Transverse colon (tissue), 4 donors: ENCODE data around the gene CIB1. TPM values are rescaled to one million over a fixed set of nuclear protein-coding genes. Genes with fewer than 3 reads are reported as not detected.

Experiments used
- DNase-seq: peaks from one replicate; pipeline ENCODE4 v3.0.0-alpha.2; 2019
- H3K27ac ChIP-seq, 4 donors: fragments of 200-600 bp; sonication (generic); 2 replicates each; pipeline ENCODE4 v1.5.1; 2016 to 2018; ENCODE audit warnings: inconsistent platforms in 4 of 4
- H3K27me3 ChIP-seq: fragments of 200-600 bp; sonication (generic); 2 replicates; pipeline ENCODE4 v1.5.1; 2017; ENCODE audit warnings: inconsistent platforms
- H3K36me3 ChIP-seq, 4 donors: fragments of 200-600 bp; sonication (generic); 2 replicates each; pipeline ENCODE4 v1.5.1; 2017 to 2019; ENCODE audit warnings: inconsistent platforms in 4 of 4
- H3K4me1 ChIP-seq, 4 donors: fragments of 200-600 bp; sonication (generic); 2 replicates each; pipeline ENCODE4 v1.5.1; 2017 to 2020; ENCODE audit warnings: inconsistent platforms in 4 of 4
- H3K4me3 ChIP-seq, 4 donors: fragments of 200-600 bp; sonication (generic); 1 replicate in 1 of 4; 2 replicates in 3 of 4; pipeline versions ENCODE4 v1.5.1 to v1.6.1; 2017 to 2019; ENCODE audit warnings: inconsistent platforms in 4 of 4
- H3K9me3 ChIP-seq, 2 donors: fragments of 200-600 bp; sonication (generic); 2 replicates each; pipeline ENCODE4 v1.5.1; 2017 to 2019; ENCODE audit warnings: inconsistent platforms in 2 of 2
- EP300 ChIP-seq: sonication (generic); formaldehyde crosslinking; IDR thresholded peaks from one replicate; pipeline ENCODE4 v1.6.1; 2017; ENCODE audit warnings: antibody characterized with exemption, low read depth
- POLR2A ChIP-seq: fragments of 450-650 bp; IDR thresholded peaks from one replicate; pipeline ENCODE4 v1.6.1; 2016; ENCODE audit warnings: antibody characterized with exemption, mild to moderate bottlenecking, moderate library complexity
- POLR2AphosphoS5 ChIP-seq, 3 donors: sonication (generic); formaldehyde crosslinking; IDR thresholded peaks; one replicate each; pipeline ENCODE4 v1.6.1; 2016; ENCODE audit warnings: antibody characterized with exemption in 3 of 3
- WGBS, 2 donors: methylation state at CpG; one replicate each; pipeline ENCODE4 v1.1.5; 2018; ENCODE audit warnings: low coverage in 1 of 2; 5-methylcytosine and 5-hydroxymethylcytosine counted together
- in situ Hi-C, 4 donors: fragments of 200-750 bp; cut with MboI; loops; one replicate each; pipeline versions ENCODE4 v1.15.0 to v1.15.1; 2017; ENCODE audit warnings: low sequenced_read_pairs in 3 of 4, low pct_ligation_motif_present in 1 of 4, low pct_unique_long_range_greater_than_20kb in 1 of 4
- intact Hi-C: fragments of 100-400 bp; cut with DNase I; formaldehyde crosslinking; loops from one replicate; pipeline ENCODE4 v1.15.1; 2023; ENCODE audit warnings: low total_unique reads
- total RNA-seq, 4 donors: library from RNA; depleted of rRNA; stranded (reverse); fragments of >200 nt; gene quantifications; one replicate each; pipeline ENCODE4 v1.1.0, GENCODE V29; 2016
- TF ChIP-seq, protein P1 (sequence below), 5 experiments: fragments of 200-600 bp in 3 of 5; fragments of 450-650 bp in 2 of 5; sonication (generic) in 3 of 5; IDR thresholded peaks; 1 replicate in 2 of 5; 2 replicates in 3 of 5; pipeline ENCODE4 v1.5.1; 2016 to 2017; ENCODE audit warnings: antibody characterized with exemption in 5 of 5, inconsistent platforms in 3 of 5, mild to moderate bottlenecking in 2 of 5, moderate library complexity in 1 of 5

Gene CIB1
- total RNA-seq, 4 donors from 2014 or later, result 38.4 to 156 (median 131) TPM

DNA sequence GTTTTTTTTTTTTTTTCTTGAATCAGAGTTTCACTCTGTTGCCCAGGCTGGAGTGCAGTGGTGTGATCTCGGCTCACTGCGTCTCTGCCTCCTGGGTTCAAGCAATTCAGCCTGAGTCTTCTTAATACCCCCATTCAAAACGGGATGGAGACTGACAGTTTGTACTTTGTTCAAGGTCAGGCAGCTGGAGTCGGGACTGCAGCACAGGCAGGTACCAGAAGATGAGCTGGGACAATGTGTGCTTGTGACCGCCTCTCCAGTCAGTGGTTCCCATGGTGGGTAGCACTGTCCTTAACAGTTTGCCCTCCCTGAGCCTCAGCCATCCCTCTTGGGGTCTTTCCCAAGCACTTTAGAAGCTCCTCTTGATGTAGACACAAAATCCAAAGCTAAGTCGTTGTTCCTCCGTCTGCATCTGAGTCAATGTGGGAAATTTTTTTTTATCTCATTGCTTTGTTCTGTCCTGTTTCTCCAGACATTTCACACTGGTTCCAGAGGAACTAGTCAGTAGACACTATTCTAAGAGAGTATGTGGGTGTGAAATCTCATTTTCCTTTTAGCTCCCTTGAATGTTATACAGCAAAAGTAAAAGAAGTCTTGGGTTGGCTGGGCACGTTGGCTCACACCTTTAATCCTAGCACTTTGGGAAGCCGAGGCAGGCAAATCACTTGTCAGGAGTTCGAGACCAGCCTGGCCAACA lies 10.3 kb upstream of the CIB1 start:
- H3K27me3 ChIP-seq, result no peaks in the 10 kb centered on the region
- peaks cover 0 to 7% (median 0%) of the 10 kb centered on the region in 4 donors for H3K36me3 ChIP-seq
- intact Hi-C loops (no loop called here), in situ Hi-C loops (no loop called here)
- H3K4me1 ChIP-seq, result peaks cover 0 to 5% (median 0%) of the 10 kb centered on the region in 4 donors
- no peak overlapping the region for H3K4me3 ChIP-seq
- H3K27ac ChIP-seq, result no peak overlapping the region
- no peak for DNase-seq
- 78 to 89% methylated on average over 7 to 10 of the region's 10 CpGs for WGBS, 2 donors
- no peak for TF ChIP-seq POLR2AphosphoS5 (IDR thresholded peaks at IDR 0.05)
- TF ChIP-seq, protein P1, sequence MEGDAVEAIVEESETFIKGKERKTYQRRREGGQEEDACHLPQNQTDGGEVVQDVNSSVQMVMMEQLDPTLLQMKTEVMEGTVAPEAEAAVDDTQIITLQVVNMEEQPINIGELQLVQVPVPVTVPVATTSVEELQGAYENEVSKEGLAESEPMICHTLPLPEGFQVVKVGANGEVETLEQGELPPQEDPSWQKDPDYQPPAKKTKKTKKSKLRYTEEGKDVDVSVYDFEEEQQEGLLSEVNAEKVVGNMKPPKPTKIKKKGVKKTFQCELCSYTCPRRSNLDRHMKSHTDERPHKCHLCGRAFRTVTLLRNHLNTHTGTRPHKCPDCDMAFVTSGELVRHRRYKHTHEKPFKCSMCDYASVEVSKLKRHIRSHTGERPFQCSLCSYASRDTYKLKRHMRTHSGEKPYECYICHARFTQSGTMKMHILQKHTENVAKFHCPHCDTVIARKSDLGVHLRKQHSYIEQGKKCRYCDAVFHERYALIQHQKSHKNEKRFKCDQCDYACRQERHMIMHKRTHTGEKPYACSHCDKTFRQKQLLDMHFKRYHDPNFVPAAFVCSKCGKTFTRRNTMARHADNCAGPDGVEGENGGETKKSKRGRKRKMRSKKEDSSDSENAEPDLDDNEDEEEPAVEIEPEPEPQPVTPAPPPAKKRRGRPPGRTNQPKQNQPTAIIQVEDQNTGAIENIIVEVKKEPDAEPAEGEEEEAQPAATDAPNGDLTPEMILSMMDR (IDR thresholded peaks at IDR 0.05), result no peak
- TF ChIP-seq POLR2A, result no peak
- no peaks in the 10 kb centered on the region for H3K9me3 ChIP-seq

DNA sequence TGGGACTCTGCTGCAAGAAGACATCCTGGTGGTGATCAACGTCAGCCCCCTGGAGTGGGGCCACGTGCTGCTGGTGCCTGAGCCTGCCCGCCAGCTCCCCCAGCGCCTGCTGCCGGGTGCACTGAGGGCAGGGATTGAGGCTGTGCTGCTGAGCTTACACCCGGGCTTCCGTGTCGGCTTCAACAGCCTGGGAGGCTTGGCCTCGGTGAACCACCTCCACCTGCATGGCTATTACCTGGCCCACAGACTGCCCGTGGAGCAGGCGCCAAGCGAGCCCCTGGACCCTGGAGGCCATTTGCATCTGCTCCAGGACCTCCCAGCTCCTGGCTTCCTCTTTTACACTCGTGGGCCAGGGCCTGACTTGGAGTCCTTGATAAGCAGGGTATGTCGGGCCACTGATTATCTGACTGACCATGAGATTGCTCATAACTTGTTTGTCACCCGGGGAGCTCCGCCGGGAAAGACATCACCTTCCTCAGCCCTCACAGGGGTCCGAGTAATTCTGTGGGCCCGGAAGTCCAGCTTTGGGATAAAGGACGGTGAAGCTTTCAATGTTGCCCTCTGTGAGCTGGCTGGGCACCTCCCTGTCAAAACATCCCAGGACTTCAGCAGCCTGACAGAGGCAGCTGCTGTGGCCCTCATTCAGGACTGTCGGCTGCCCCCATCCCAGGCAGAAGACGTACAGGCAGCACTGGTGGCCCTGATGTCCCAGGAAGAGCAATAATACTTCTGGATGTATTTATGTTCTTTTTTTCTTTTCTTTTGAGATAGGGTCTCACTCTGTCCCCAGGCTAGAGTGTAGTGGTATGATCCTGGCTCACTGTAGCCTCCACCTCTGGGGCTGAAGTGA lies 7.8 kb upstream of the CIB1 start:
- Histone ChIP-seq H3K4me1 (no peaks in the 10 kb centered on the region), H3K9me3 (no peaks in the 10 kb centered on the region), H3K36me3 (peaks cover 0 to 20% (median 1%) of the 10 kb centered on the region in 4 donors), H3K27me3 (no peaks in the 10 kb centered on the region), H3K27ac (no peak overlapping the region), H3K4me3 (no peak overlapping the region)
- TF ChIP-seq POLR2A (no peak), EP300 (no peak), POLR2AphosphoS5 (IDR thresholded peaks at IDR 0.05) (no peak)
- TF ChIP-seq, protein P1 (IDR thresholded peaks at IDR 0.05), result no peak
- no peak for DNase-seq
- in situ Hi-C loops, result no loop called here
- WGBS, 2 donors, result 85% methylated on average over 20 of the region's 22 CpGs; no CpG with 5 or more reads in 1 of the 2 donors
- intact Hi-C loops, result no loop called here

DNA sequence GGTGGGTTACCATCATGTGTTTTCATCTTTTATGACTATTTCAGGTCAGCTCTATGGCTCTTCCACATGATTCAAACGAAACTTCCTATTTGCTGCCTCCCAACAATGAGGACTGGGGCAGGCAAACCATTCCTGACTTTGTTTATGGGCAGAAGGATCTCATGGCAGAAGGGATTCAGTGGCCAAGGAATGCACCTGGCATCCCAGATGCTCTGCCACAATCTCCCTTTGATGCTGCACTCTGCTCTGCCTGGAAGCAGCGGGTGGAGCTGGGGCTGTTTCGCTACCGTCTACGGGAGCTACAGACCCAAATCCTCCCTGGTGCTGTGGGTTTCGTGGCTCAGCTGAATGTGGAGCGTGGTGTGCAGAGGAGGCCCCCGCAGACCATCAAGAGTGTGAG lies 7.1 kb upstream of the CIB1 start:
- Histone ChIP-seq H3K36me3 (peaks cover 0 to 20% (median 1%) of the 10 kb centered on the region in 4 donors), H3K4me1 (no peaks in the 10 kb centered on the region), H3K27ac (no peak overlapping the region), H3K27me3 (no peaks in the 10 kb centered on the region), H3K4me3 (no peak overlapping the region), H3K9me3 (no peaks in the 10 kb centered on the region)
- TF ChIP-seq POLR2AphosphoS5 (IDR thresholded peaks at IDR 0.05) (no peak), EP300 (no peak), POLR2A (no peak)
- TF ChIP-seq, protein P1 (IDR thresholded peaks at IDR 0.05), result no peak
- 88 to 96% methylated on average over 1 to 8 of the region's 8 CpGs for WGBS, 2 donors
- in situ Hi-C loops, result no loop called here
- intact Hi-C loops, result no loop called here
- no peak for DNase-seq

DNA sequence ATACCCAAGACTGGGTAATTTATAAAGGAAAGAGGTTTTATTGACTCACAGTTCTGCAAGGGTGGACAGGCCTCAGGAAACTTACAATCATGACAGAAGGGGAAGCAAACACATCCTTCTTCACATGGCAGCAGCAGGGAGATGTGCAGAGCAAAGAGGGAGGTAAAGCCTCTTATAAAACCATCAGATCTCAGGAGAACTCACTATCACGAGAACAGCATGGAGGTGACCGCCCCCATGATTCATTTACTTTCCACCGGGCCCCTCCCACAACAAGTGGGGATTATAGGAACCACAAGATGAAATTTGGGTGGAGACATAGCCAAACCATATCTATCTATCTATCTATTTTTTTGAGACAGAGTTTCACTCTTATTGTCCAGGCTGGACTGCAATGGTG lies 5.6 kb upstream of the CIB1 start:
- Histone ChIP-seq H3K27me3 (no peaks in the 10 kb centered on the region), H3K36me3 (peaks cover 0 to 20% (median 1%) of the 10 kb centered on the region in 4 donors), H3K27ac (no peak overlapping the region), H3K4me3 (no peak overlapping the region), H3K9me3 (no peaks in the 10 kb centered on the region), H3K4me1 (peaks cover 4 to 9% (median 6%) of the 10 kb centered on the region in 4 donors)
- DNase-seq, result no peak
- in situ Hi-C loops, result no loop called here
- TF ChIP-seq EP300 (no peak), POLR2A (no peak), POLR2AphosphoS5 (IDR thresholded peaks at IDR 0.05) (no peak)
- TF ChIP-seq, protein P1 (IDR thresholded peaks at IDR 0.05), result no peak
- WGBS, 2 donors, result 71% methylated on average over 3 of the region's 3 CpGs; no CpG with 5 or more reads in 1 of the 2 donors
- intact Hi-C loops, result no loop called here
